Endodermal cell (in vitro differentiated cells): ENCODE data around the gene SCRN2. TPM values are rescaled to one million over a fixed set of nuclear protein-coding genes. Genes with fewer than 3 reads are reported as not detected.
A peak's percentile ranks its signal among the peaks of the same experiment; 100 is the strongest.

ENCODE experiments used
- DNase-seq: peaks from one replicate; pipeline ENCODE4 v3.0.0-alpha.2; 2017
- H3K27ac ChIP-seq: 2 replicates; pipeline ENCODE4 v1.5.1; 2013; ENCODE audit warnings: mild to moderate bottlenecking, low read depth, low read length, moderate library complexity
- H3K27me3 ChIP-seq: 2 replicates; pipeline ENCODE4 v1.6.1; 2013; ENCODE audit warnings: mild to moderate bottlenecking, low read length, moderate library complexity; ENCODE audit not compliant: insufficient read depth, control insufficient read depth, poor library complexity, severe bottlenecking
- H3K36me3 ChIP-seq: 2 replicates; pipeline ENCODE4 v1.7.0; 2013; ENCODE audit warnings: mild to moderate bottlenecking, low read length, moderate library complexity; ENCODE audit not compliant: control insufficient read depth, insufficient read depth
- H3K4me1 ChIP-seq: one replicate; pipeline ENCODE4 v1.7.0; 2013; ENCODE audit warnings: low read length; ENCODE audit not compliant: control insufficient read depth, insufficient read depth
- H3K4me3 ChIP-seq: 2 replicates; pipeline ENCODE4 v1.5.1; 2013; ENCODE audit warnings: mild to moderate bottlenecking, low read length, moderate library complexity
- H3K9ac ChIP-seq: 2 replicates; pipeline ENCODE4 v1.6.1; 2013; ENCODE audit warnings: mild to moderate bottlenecking, low read length, moderate library complexity; ENCODE audit not compliant: poor library complexity, severe bottlenecking; ENCODE audit errors: extremely low read depth
- H3K9me3 ChIP-seq: 2 replicates; pipeline ENCODE4 v1.6.1; 2013; ENCODE audit warnings: mild to moderate bottlenecking, low read length, moderate library complexity; ENCODE audit not compliant: control insufficient read depth
- H3K27ac Mint-ChIP-seq: 2 replicates; pipeline ENCODE4 v1.8.0; 2020; ENCODE audit warnings: mixed read lengths
- H3K27me3 Mint-ChIP-seq: 2 replicates; pipeline ENCODE4 v1.8.0; 2021; ENCODE audit warnings: mild to moderate bottlenecking, mixed read lengths; ENCODE audit not compliant: insufficient read depth
- H3K36me3 Mint-ChIP-seq: 2 replicates; pipeline ENCODE4 v1.8.0; 2020; ENCODE audit warnings: low read depth, mixed read lengths
- H3K4me1 Mint-ChIP-seq: 2 replicates; pipeline ENCODE4 v1.8.0; 2020; ENCODE audit warnings: mixed read lengths
- H3K4me3 Mint-ChIP-seq: 2 replicates; pipeline ENCODE4 v1.8.0; 2020; ENCODE audit warnings: mild to moderate bottlenecking, moderate library complexity, mixed read lengths
- H3K9me3 Mint-ChIP-seq: 2 replicates; pipeline ENCODE4 v1.8.0; 2020; ENCODE audit warnings: mild to moderate bottlenecking, mixed read lengths
- CTCF ChIP-seq: fragments of 200-600 bp; sonication (generic); conservative IDR thresholded peaks from 2 replicates; pipeline ENCODE4 v1.5.0; 2021; ENCODE audit warnings: antibody characterized with exemption, mild to moderate bottlenecking
- WGBS, 2 experiments: methylation state at CpG; one replicate each; pipeline versions ENCODE4 v1.1.5 to v1.1.7; 2013; ENCODE audit warnings: missing lambda C conversion rate in 2 of 2, mixed read lengths in 1 of 2; ENCODE audit not compliant: insufficient coverage in 1 of 2, insufficient read length in 1 of 2; 5-methylcytosine and 5-hydroxymethylcytosine counted together
- total RNA-seq, 2 donors: library from RNA; stranded (reverse); fragmentation: NEBNext Ultra II Directional in 1 of 2; extraction: Animal tissue kit (Norgen Biotek cat#: 25700) in 1 of 2; gene quantifications; 2 replicates in 1 of 2; 3 replicates in 1 of 2; pipeline ENCODE4 v1.2.1, GENCODE V29; 2021

The SCRN2 gene
- total RNA-seq, 2 donors from 2014 or later = 54.5 to 71.9 TPM

- WGBS, 2 experiments = 92% methylated on average over 4 of the region's 4 CpGs; no CpG with 5 or more reads in 1 of the 2 experiments
- Mint-ChIP-seq H3K9me3 (no peaks in the 10 kb centered on the region), H3K27ac (no peak overlapping the region), H3K27me3 (no peaks in the 10 kb centered on the region), H3K4me3 (no peak overlapping the region), H3K36me3 (peaks cover 41% of the 10 kb centered on the region), H3K4me1 (peaks cover 10% of the 10 kb centered on the region)
- Histone ChIP-seq H3K9me3 (no peaks in the 10 kb centered on the region), H3K27ac (no peak overlapping the region), H3K36me3 (peaks cover 38% of the 10 kb centered on the region), H3K4me1 (no peaks in the 10 kb centered on the region), H3K4me3 (no peak overlapping the region), H3K27me3 (no peaks in the 10 kb centered on the region), H3K9ac (no peak overlapping the region)
- DNase-seq = no peak
- TF ChIP-seq CTCF = no peak
Observed at GRCh38 chr17:47823519-47823918, 17.6 kb downstream of the SCRN2 start.

- Histone ChIP-seq H3K9ac (no peak overlapping the region), H3K27me3 (no peaks in the 10 kb centered on the region), H3K4me1 (no peaks in the 10 kb centered on the region), H3K36me3 (peaks cover 39% of the 10 kb centered on the region), H3K27ac (no peak overlapping the region), H3K4me3 (no peak overlapping the region), H3K9me3 (no peaks in the 10 kb centered on the region)
- H3K4me3 Mint-ChIP-seq = no peak overlapping the region
- peaks cover 35% of the 10 kb centered on the region for H3K36me3 Mint-ChIP-seq
- H3K27ac Mint-ChIP-seq = no peak overlapping the region
- WGBS, 2 experiments = 87 to 93% methylated on average over 4 of the region's 4 CpGs
- TF ChIP-seq CTCF = no peak
- no peaks in the 10 kb centered on the region for H3K9me3 Mint-ChIP-seq
- no peak for DNase-seq
- H3K4me1 Mint-ChIP-seq = peaks cover 10% of the 10 kb centered on the region
- no peaks in the 10 kb centered on the region for H3K27me3 Mint-ChIP-seq
Observed at GRCh38 chr17:47822785-47823184, 18.3 kb downstream of the SCRN2 start.

DNA sequence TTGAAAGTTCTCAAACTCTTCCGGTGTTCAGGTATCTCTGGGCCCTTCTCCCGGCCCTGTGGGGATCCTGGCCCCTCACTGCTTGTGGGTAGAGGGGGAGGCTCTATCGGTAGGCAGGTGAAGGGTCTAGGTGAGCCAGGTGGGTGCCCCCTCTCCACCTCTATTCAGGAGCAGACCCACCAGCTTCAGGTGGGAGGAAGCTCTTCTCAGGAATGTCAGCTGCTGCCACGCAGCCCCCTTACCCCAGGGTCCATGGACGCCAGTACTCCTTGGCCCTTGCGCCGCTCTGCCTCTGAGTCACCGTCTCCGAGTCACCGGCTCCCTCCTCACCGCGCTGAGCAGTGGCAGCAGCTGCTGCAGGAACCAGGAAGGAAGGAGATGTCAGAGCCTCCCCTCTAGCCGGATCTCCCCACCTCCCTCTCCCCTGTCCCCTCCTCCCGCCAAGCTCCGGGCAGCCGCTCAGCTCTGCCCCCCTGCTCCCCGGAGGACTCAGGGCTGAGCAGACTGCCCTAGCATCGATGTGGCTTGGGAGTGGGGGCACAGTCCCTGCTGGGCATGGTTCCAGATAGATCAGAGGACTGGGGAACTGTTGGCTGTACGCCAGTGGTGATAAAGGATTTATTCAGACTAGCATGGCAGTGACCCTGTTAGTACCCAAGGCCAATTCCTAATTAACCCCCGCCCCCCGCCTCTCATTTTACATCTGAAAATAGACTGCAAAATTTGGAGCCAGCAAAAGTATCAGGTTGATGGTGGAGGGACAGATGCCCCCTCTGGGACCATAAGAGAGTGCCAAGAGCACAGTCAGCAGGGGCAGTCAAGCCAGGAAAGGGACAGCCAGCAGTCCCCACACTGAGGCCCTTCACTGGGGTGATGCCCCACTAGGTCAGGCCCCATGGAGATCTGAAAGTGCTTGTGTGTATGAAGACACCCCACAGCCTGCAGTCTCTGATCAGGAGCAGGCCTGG is 19.4 kb downstream of the SCRN2 start, which contains the start of gene OSBPL7:
Gene OSBPL7, minus strand, starts transcription at position 371 of the 968 bp plus-strand sequence. CDS start 1,516 bp downstream, outside the sequence.
- no peaks in the 10 kb centered on the region for H3K9me3 Mint-ChIP-seq
- Histone ChIP-seq H3K27ac (peak within 1 kb of the TSS; percentile 24), H3K4me3 (peak within 1 kb of the TSS; percentile 91), H3K9ac (peak within 1 kb of the TSS; percentile 53), H3K36me3 (peaks cover 34% of the 10 kb centered on the region), H3K9me3 (no peaks in the 10 kb centered on the region), H3K27me3 (no peaks in the 10 kb centered on the region), H3K4me1 (no peaks in the 10 kb centered on the region)
- H3K36me3 Mint-ChIP-seq = peaks cover 32% of the 10 kb centered on the region
- peak within 1 kb of the TSS; percentile 87 for H3K4me3 Mint-ChIP-seq
- H3K27ac Mint-ChIP-seq = peak within 1 kb of the TSS; percentile 66
- DNase-seq = peak; percentile 92
- peaks cover 10% of the 10 kb centered on the region for H3K4me1 Mint-ChIP-seq
- no peaks in the 10 kb centered on the region for H3K27me3 Mint-ChIP-seq
- peak; percentile 23 for TF ChIP-seq CTCF
- 13 to 53% methylated on average over 2 to 20 of the region's 21 CpGs for WGBS, 2 experiments
